H1 (cell line): ENCODE results near the gene AAGAB. TPM values are rescaled to one million over a fixed set of nuclear protein-coding genes. Genes with fewer than 3 reads are reported as not detected.

Source experiments
- CTCF ChIA-PET: fragments of 300-600 bp; sonication (Branson Sonifier 250); formaldehyde crosslinking; loops from one replicate; lab custom pipeline; 2021; ENCODE audit not compliant: partially characterized antibody; lab: Charles Lee
- POLR2A ChIA-PET: fragments of 300-600 bp; sonication (Branson Sonifier 250); formaldehyde crosslinking; loops from one replicate; lab custom pipeline; 2021; ENCODE audit warnings: inconsistent platforms; ENCODE audit not compliant: partially characterized antibody; lab: Charles Lee
- DNase-seq, 2 experiments: peaks; one replicate each; pipeline versions ENCODE4 v3.0.0 to v3.0.0-alpha.2; 2010 to 2022; ENCODE audit warnings: low spot score in 2 of 2, low read depth in 1 of 2, mixed read lengths in 1 of 2
- FAIRE-seq: peaks from 2 replicates; lab custom pipeline; 2011; peaks lifted over from hg19 to GRCh38; lab: Jason Lieb, UNC
- H2AFZ ChIP-seq: 2 replicates; pipeline ENCODE4 v1.8.1; 2012; ENCODE audit warnings: low read length, inconsistent platforms
- H2AK5ac ChIP-seq: 2 replicates; pipeline ENCODE4 v1.6.1; 2013; ENCODE audit warnings: low read depth, low read length
- H2BK120ac ChIP-seq: replicated peaks from 2 replicates; pipeline ENCODE3; 2013; ENCODE audit warnings: low read depth, low read length, inconsistent platforms
- H2BK12ac ChIP-seq: 2 replicates; pipeline ENCODE4 v1.6.1; 2013; ENCODE audit warnings: low read depth, low read length
- H2BK15ac ChIP-seq: 2 replicates; pipeline ENCODE4 v1.6.1; 2013; ENCODE audit warnings: low read length
- H2BK20ac ChIP-seq: 2 replicates; pipeline ENCODE4 v1.6.1; 2013; ENCODE audit warnings: low read length
- H2BK5ac ChIP-seq: 2 replicates; pipeline ENCODE4 v1.6.1; 2013; ENCODE audit warnings: low read depth, low read length
- H3K14ac ChIP-seq: 2 replicates; pipeline ENCODE4 v1.6.1; 2013; ENCODE audit warnings: inconsistent platforms; ENCODE audit not compliant: insufficient read length
- H3K18ac ChIP-seq: 2 replicates; pipeline ENCODE4 v1.6.1; 2013; ENCODE audit warnings: low read length; ENCODE audit errors: extremely low read depth
- H3K23ac ChIP-seq: 2 replicates; pipeline ENCODE4 v1.6.1; 2013; ENCODE audit warnings: inconsistent platforms; ENCODE audit not compliant: insufficient read length
- H3K23me2 ChIP-seq: 2 replicates; pipeline ENCODE4 v1.6.1; 2013; ENCODE audit warnings: low read depth, low read length
- H3K27ac ChIP-seq: 2 replicates; pipeline ENCODE4 v1.6.1; 2011; ENCODE audit warnings: low read depth, low read length, inconsistent platforms
- H3K27me3 ChIP-seq, 4 experiments: replicated peaks in 1 of 4; 1 replicate in 1 of 4; 2 replicates in 3 of 4; pipeline versions ENCODE4 v1.6.1 to v1.8.1; 2011 to 2013; ENCODE audit warnings: low read length in 3 of 4, mild to moderate bottlenecking in 3 of 4, inconsistent platforms in 2 of 4, mixed read lengths in 2 of 4, moderate library complexity in 1 of 4; ENCODE audit not compliant: control insufficient read depth in 3 of 4, insufficient read depth in 3 of 4; ENCODE audit errors: extremely low read depth in 1 of 4
- H3K36me3 ChIP-seq, 4 experiments: 2 replicates each; pipeline versions ENCODE4 v1.6.1 to v1.8.1; 2011 to 2013; ENCODE audit warnings: mild to moderate bottlenecking in 4 of 4, low read length in 3 of 4, moderate library complexity in 2 of 4, control low read depth in 1 of 4, inconsistent platforms in 1 of 4; ENCODE audit not compliant: insufficient read depth in 4 of 4, control insufficient read depth in 2 of 4
- H3K4ac ChIP-seq: replicated peaks from 2 replicates; pipeline ENCODE3; 2013; ENCODE audit warnings: low read length, low read depth, mixed read lengths, inconsistent platforms; ENCODE audit not compliant: insufficient read length
- H3K4me1 ChIP-seq, 4 experiments: replicated peaks in 1 of 4; 1 replicate in 1 of 4; 2 replicates in 3 of 4; pipeline versions ENCODE4 v1.6.1 to v1.8.1; 2011 to 2013; ENCODE audit warnings: low read length in 3 of 4, inconsistent platforms in 2 of 4, mixed read lengths in 1 of 4; ENCODE audit not compliant: insufficient read depth in 4 of 4, control insufficient read depth in 3 of 4
- H3K4me2 ChIP-seq, 2 experiments: 2 replicates each; pipeline versions ENCODE4 v1.6.1 to v1.8.1; 2011 to 2013; ENCODE audit warnings: low read depth in 2 of 2, low read length in 2 of 2, control low read depth in 1 of 2, inconsistent platforms in 1 of 2, mild to moderate bottlenecking in 1 of 2; ENCODE audit not compliant: insufficient read depth in 1 of 2
- H3K4me3 ChIP-seq, 4 experiments: fragments of 200-600, 300-600 bp in 1 of 4; sonication (generic), shearing (Covaris generic), sonication (Bioruptor Twin) in 1 of 4; 2 replicates each; pipeline versions ENCODE4 v1.5.1 to v1.8.1; 2011 to 2016; ENCODE audit warnings: low read length in 4 of 4, low read depth in 3 of 4, control low read depth in 2 of 4, inconsistent platforms in 2 of 4, mild to moderate bottlenecking in 2 of 4, mixed read lengths in 1 of 4, moderate library complexity in 1 of 4; ENCODE audit not compliant: insufficient read depth in 2 of 4; ENCODE audit errors: extremely low read depth in 1 of 4
- H3K56ac ChIP-seq: replicated peaks from 2 replicates; pipeline ENCODE3; 2013; ENCODE audit warnings: low read depth, mild to moderate bottlenecking, mixed read lengths, low read length, inconsistent platforms; ENCODE audit not compliant: insufficient read length
- H3K79me1 ChIP-seq: 2 replicates; pipeline ENCODE4 v1.6.1; 2013; ENCODE audit warnings: low read depth, low read length, control low read depth
- H3K79me2 ChIP-seq, 2 experiments: 2 replicates each; pipeline versions ENCODE4 v1.6.1 to v1.8.1; 2012 to 2013; ENCODE audit warnings: low read length in 2 of 2, mild to moderate bottlenecking in 2 of 2, inconsistent platforms in 1 of 2; ENCODE audit not compliant: insufficient read depth in 2 of 2, control insufficient read depth in 1 of 2
- H3K9ac ChIP-seq, 4 experiments: replicated peaks in 1 of 4; 1 replicate in 1 of 4; 2 replicates in 3 of 4; pipeline versions ENCODE4 v1.6.1 to v1.8.1; 2011 to 2013; ENCODE audit warnings: low read depth in 3 of 4, low read length in 3 of 4, control low read depth in 2 of 4, mild to moderate bottlenecking in 2 of 4, moderate library complexity in 2 of 4, inconsistent platforms in 1 of 4; ENCODE audit errors: extremely low read depth in 1 of 4
- H3K9me3 ChIP-seq, 2 experiments: 2 replicates each; pipeline versions ENCODE4 v1.6.1 to v1.8.1; 2012 to 2013; ENCODE audit warnings: mild to moderate bottlenecking in 2 of 2, moderate library complexity in 2 of 2, control low read depth in 1 of 2, inconsistent platforms in 1 of 2, low read depth in 1 of 2, low read length in 1 of 2, mixed read lengths in 1 of 2; ENCODE audit not compliant: insufficient read depth in 2 of 2
- H4K20me1 ChIP-seq, 2 experiments: replicated peaks in 1 of 2; 2 replicates each; pipeline versions ENCODE3 to v1.8.1; 2011 to 2013; ENCODE audit warnings: inconsistent platforms in 2 of 2, low read length in 2 of 2, mild to moderate bottlenecking in 1 of 2; ENCODE audit not compliant: insufficient read depth in 2 of 2, control insufficient read depth in 1 of 2
- H4K5ac ChIP-seq: 2 replicates; pipeline ENCODE4 v1.6.1; 2013; ENCODE audit warnings: low read length, low read depth, mixed read lengths, inconsistent platforms; ENCODE audit not compliant: insufficient read length
- H4K8ac ChIP-seq: 2 replicates; pipeline ENCODE4 v1.8.0; 2013; ENCODE audit warnings: mild to moderate bottlenecking, moderate library complexity, low read length, inconsistent platforms; ENCODE audit not compliant: insufficient read depth; ENCODE audit errors: extremely low read depth
- H4K91ac ChIP-seq: replicated peaks from 2 replicates; pipeline ENCODE3; 2013; ENCODE audit warnings: low read length, mixed read lengths, inconsistent platforms; ENCODE audit not compliant: insufficient read length
- ASH2L ChIP-seq: fragments of 200-600, 300-600 bp; sonication (generic); IDR thresholded peaks from one replicate; pipeline ENCODE4 v1.7.1; 2017; ENCODE audit warnings: low read length
- BACH1 ChIP-seq: IDR thresholded peaks from 2 replicates; pipeline ENCODE4 v1.6.1; 2012; ENCODE audit warnings: low read length, improper control_type of control experiment
- CEBPB ChIP-seq: IDR thresholded peaks from 2 replicates; pipeline ENCODE4 v1.6.1; 2012; ENCODE audit warnings: low read depth, low read length
- CREB1 ChIP-seq: IDR thresholded peaks from 2 replicates; pipeline ENCODE4 v1.6.1; 2012; ENCODE audit warnings: inconsistent platforms
- EGR1 ChIP-seq: IDR thresholded peaks from 2 replicates; pipeline ENCODE4 v1.6.1; 2011; ENCODE audit warnings: low read depth, low read length, borderline replicate concordance
- GTF2F1 ChIP-seq: IDR thresholded peaks from 2 replicates; pipeline ENCODE4 v1.6.1; 2012; ENCODE audit warnings: low read depth, low read length, improper control_type of control experiment, borderline replicate concordance
- JUN ChIP-seq: IDR thresholded peaks from 2 replicates; pipeline ENCODE4 v1.6.1; 2011; ENCODE audit warnings: low read depth, mild to moderate bottlenecking, improper control_type of control experiment, low read length
- JUND ChIP-seq: IDR thresholded peaks from 2 replicates; pipeline ENCODE4 v1.6.1; 2011; ENCODE audit warnings: mild to moderate bottlenecking, improper control_type of control experiment, low read length
- NRF1 ChIP-seq: IDR thresholded peaks from 2 replicates; pipeline ENCODE4 v1.6.1; 2011; ENCODE audit warnings: mild to moderate bottlenecking, low read depth, low read length, improper control_type of control experiment
- POLR2A ChIP-seq, 2 experiments: IDR thresholded peaks; 1 replicate in 1 of 2; 2 replicates in 1 of 2; pipeline ENCODE4 v1.6.1; 2011; ENCODE audit warnings: low read depth in 2 of 2, low read length in 2 of 2, mild to moderate bottlenecking in 2 of 2; ENCODE audit errors: control extremely low read depth in 1 of 2
- RBBP5 ChIP-seq: IDR thresholded peaks from 2 replicates; pipeline ENCODE4 v1.7.1; 2012; ENCODE audit warnings: low read depth, mild to moderate bottlenecking, inconsistent platforms, low read length, moderate library complexity, borderline replicate concordance
- SAP30 ChIP-seq: fragments of 300-600 bp; sonication (generic); IDR thresholded peaks from 2 replicates; pipeline ENCODE4 v1.7.1; 2012; ENCODE audit warnings: low read length, moderate library complexity, mild to moderate bottlenecking, inconsistent platforms; ENCODE audit not compliant: insufficient read depth, insufficient replicate concordance
- SIRT6 ChIP-seq: IDR thresholded peaks from one replicate; pipeline ENCODE4 v1.7.1; 2012; ENCODE audit warnings: low read length, inconsistent platforms
- SP1 ChIP-seq: IDR thresholded peaks from 2 replicates; pipeline ENCODE4 v1.6.1; 2011; ENCODE audit warnings: low read depth, low read length
- SRF ChIP-seq: IDR thresholded peaks from 2 replicates; pipeline ENCODE4 v1.6.1; 2011; ENCODE audit warnings: mild to moderate bottlenecking, low read depth, low read length, moderate library complexity
- TBP ChIP-seq: IDR thresholded peaks from 2 replicates; pipeline ENCODE4 v1.6.1; 2011; ENCODE audit warnings: low read depth, low read length, improper control_type of control experiment
- ZNF274 ChIP-seq: IDR thresholded peaks from 2 replicates; pipeline ENCODE4 v1.7.0; 2012; ENCODE audit warnings: low read length, borderline replicate concordance; ENCODE audit errors: extremely low read depth
- WGBS, 2 experiments: shearing (Covaris generic) in 1 of 2; methylation state at CpG; one replicate each; pipeline versions ENCODE4 v1.1.6 to v1.1.7; 2013 to 2015; ENCODE audit warnings: low lambda C conversion rate in 2 of 2, mixed read lengths in 2 of 2, inconsistent platforms in 1 of 2, low coverage in 1 of 2, missing lambda C conversion rate in 1 of 2; ENCODE audit not compliant: insufficient replicate concordance in 2 of 2, insufficient coverage in 1 of 2, insufficient read length in 1 of 2; ENCODE audit errors: extremely low coverage in 1 of 2, missing lambda C conversion rate in 1 of 2; 5-methylcytosine and 5-hydroxymethylcytosine counted together
- polyA plus RNA-seq, 7 experiments: library from polyadenylated mRNA; depleted of rRNA in 3 of 7; stranded (reverse) in 5 of 7; unstranded in 2 of 7; fragments of >200 nt in 5 of 7; fragments of 200-250 nt in 2 of 7; gene quantifications; 1 replicate in 5 of 7; 2 replicates in 1 of 7; 4 replicates in 1 of 7; pipeline versions ENCODE4 v1.2.1 to v1.2.3, GENCODE V29; 2011 to 2013; ENCODE audit warnings: missing spikeins in 2 of 7, mixed read lengths in 2 of 7
- total RNA-seq: library from RNA; stranded (reverse); fragmentation: NEBNext Ultra II Directional; extraction: Animal tissue kit (Norgen Biotek cat#: 25700); gene quantifications from 2 replicates; pipeline ENCODE4 v1.2.1, GENCODE V29; 2021

AAGAB gene
- total and polyA plus RNA-seq, 2 of the 8 experiments (the other 6 are each of a cell fraction or from before 2014, with no cell fraction given), result 20.1 to 45.9 TPM

DNA sequence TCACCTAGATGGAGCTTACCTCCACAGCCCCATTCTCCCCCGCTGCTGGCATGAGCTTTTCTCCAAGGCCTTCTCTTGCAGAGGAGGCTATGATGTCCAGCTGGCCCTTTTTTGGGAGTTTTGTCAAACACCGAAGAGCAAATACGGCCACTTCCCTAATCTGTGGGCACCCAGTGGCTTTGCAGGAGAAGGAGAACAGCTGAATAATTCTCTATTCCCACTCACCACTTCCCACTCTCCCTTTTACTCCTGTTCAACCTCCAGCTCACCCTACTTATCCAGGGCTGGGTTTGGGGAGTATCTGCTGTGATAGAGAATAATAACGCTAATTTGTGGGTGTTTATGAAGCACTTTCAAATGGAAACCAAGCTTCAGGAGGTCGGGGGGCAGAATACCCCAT lies 93.0 kb downstream of the AAGAB start:
- Histone ChIP-seq H3K4me3 (no peak overlapping the region), H3K27ac (no peak overlapping the region), H2BK20ac (no peak overlapping the region), H4K91ac (no peak overlapping the region), H3K79me1 (no peaks in the 10 kb centered on the region; the same call in 1 of the 2 replicates), H2BK12ac (no peak overlapping the region), H4K20me1 (no peaks in the 10 kb centered on the region), H3K4me1 (peaks cover 13 to 22% (median 18%) of the 10 kb centered on the region in 4 experiments), H3K56ac (no peak overlapping the region), H4K5ac (no peak overlapping the region), H3K4ac (no peak overlapping the region), H2BK120ac (no peak overlapping the region), H3K18ac (no peak overlapping the region), H3K23ac (no peak overlapping the region), H3K23me2 (peaks cover 3% of the 10 kb centered on the region; the same call in 1 of the 2 replicates), H3K14ac (no peak overlapping the region), H2AK5ac (no peak overlapping the region; the same call in 1 of the 2 replicates), H3K36me3 (no peaks in the 10 kb centered on the region), H3K27me3 (no peaks in the 10 kb centered on the region), H3K9me3 (no peaks in the 10 kb centered on the region), H3K9ac (no peak overlapping the region), H3K79me2 (no peaks in the 10 kb centered on the region), H2AFZ (no peak overlapping the region), H3K4me2 (no peak overlapping the region), H2BK5ac (no peak overlapping the region), H2BK15ac (no peak overlapping the region), H4K8ac (no peak overlapping the region)
- 90% methylated on average over 5 of the region's 5 CpGs; no CpG with 5 or more reads in 1 of the 2 experiments for WGBS, 2 experiments
- POLR2A ChIA-PET, result interaction anchor here (0.9 to 1.3 kb wide), 2 partner anchors 9 to 150 kb away, joined by 3 read pairs; no protein-coding TSS in a partner anchor
- FAIRE-seq (no peak), DNase-seq (no peak)
- CTCF ChIA-PET, result interaction anchor here (1.0 to 1.7 kb wide), 6 partner anchors 9 to 93 kb away, joined by 3 to 4 read pairs (median 3); no protein-coding TSS in a partner anchor
- TF ChIP-seq CEBPB, result no peak
- TF ChIP-seq BACH1, result no peak
- TF ChIP-seq TBP, result no peak
- TF ChIP-seq JUND, result no peak
- no peak for TF ChIP-seq SAP30
- TF ChIP-seq SP1, result no peak
- TF ChIP-seq ASH2L, result no peak
- TF ChIP-seq POLR2A (IDR thresholded peaks at IDR 0.05; ENCODE audit: control extremely low read depth in 1 of 2, low read depth in 2 of 2, low read length in 2 of 2), result no peak
- no peak for TF ChIP-seq EGR1
- no peak for TF ChIP-seq RBBP5
- TF ChIP-seq NRF1, result no peak
- TF ChIP-seq SRF, result no peak
- no peak for TF ChIP-seq GTF2F1
- TF ChIP-seq ZNF274, result no peak
- TF ChIP-seq SIRT6, result no peak
- TF ChIP-seq JUN, result no peak
- TF ChIP-seq CREB1, result no peak
